HS-5 (cell line): ENCODE results near the gene TSPAN32.

Source experiments
- DNase-seq: peaks from one replicate; pipeline ENCODE4 v3.0.0-alpha.2; 2012; ENCODE audit warnings: low read depth

TSPAN32 gene

GRCh38 chr11:2366276-2366675 lies 64.5 kb downstream of the TSPAN32 start:
- no peak for DNase-seq

DNA sequence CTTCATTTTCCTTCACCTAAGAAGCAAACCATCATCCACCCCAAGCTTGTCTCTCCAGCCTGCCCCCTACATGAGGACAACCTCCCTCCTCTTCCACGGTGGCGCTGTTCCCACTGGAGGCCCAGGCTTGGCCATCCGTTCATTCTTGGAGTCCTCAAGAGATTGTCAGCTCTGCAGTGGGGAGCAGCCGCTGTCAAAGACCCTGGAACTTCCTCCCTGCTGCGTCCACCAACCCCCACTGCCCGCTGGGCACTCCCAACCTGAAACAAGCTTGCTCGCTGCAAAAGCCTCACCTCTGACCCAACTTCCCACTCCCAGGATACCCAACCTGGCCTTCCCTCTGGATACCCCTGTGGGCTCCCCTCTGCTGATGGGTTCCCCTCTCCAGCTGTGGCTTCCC lies 64.9 kb downstream of the TSPAN32 start:
- no peak for DNase-seq

DNA sequence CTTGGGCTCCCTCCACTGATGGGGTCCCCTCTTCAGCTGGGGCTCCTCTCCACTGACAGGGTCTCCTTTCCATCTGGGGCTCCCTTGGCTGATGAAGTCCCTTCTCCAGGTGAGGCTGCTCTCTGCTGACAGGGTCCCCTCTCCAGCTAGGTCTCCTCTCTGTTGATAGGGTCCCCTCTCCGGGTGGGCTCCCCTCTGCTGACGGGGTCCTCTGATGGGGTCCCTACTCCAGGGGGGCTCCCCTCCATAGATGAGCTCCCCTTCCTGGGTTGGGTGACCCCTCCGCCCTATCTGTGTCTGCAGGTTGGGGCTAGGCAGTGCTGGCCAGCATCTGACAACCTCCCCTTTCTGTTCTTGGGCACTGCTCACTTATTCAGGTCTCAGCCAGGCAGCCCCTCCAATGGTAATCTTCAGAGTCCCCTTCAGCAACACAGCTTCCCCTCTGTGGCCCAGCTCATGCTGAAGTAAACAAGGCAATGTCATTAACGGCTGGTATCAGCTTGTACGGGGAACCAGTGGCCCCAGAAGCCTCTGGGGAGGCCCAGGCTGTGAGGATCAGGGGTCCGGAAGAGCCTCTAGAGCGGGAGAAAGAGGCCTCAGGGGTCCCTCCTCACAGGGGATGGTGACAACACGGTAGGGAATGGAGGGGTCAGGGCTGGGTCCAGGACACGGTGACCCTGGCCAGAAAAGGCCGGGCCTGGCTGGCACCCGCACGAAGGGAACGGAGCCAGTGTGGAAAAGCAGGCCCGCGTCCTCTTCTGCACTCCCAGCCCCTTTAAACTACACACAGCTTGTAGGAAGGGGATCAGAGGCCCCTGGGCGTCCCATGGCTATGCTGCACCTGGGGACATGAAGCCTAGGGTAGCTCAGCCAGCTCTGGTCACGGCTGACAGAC lies 65.7 kb downstream of the TSPAN32 start:
- no peak for DNase-seq
